GM12874 (cell line): ENCODE results near the gene KCNB1.

Experiments
- TF ChIP-seq, protein P1 (sequence below): IDR thresholded peaks from 2 replicates; pipeline ENCODE4 v1.5.1; 2011; ENCODE audit warnings: low read depth, mild to moderate bottlenecking, control low read depth, low read length, moderate library complexity; ENCODE audit not compliant: insufficient read depth

KCNB1 gene

DNA sequence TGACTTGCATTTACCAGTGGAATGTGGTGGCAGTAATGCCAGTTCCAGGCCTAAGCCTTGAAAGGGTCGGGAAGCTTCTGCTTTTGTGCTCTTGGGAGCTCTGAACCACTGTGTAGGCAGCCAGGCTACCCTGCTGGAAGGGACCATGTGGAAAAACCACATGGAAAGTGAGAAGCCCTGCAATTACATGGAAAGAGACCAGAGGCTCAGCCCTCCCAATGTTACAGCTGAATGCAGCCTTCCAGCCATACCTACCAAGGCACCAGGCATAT, 14.9 kb upstream of the KCNB1 start:
- TF ChIP-seq, protein P1, sequence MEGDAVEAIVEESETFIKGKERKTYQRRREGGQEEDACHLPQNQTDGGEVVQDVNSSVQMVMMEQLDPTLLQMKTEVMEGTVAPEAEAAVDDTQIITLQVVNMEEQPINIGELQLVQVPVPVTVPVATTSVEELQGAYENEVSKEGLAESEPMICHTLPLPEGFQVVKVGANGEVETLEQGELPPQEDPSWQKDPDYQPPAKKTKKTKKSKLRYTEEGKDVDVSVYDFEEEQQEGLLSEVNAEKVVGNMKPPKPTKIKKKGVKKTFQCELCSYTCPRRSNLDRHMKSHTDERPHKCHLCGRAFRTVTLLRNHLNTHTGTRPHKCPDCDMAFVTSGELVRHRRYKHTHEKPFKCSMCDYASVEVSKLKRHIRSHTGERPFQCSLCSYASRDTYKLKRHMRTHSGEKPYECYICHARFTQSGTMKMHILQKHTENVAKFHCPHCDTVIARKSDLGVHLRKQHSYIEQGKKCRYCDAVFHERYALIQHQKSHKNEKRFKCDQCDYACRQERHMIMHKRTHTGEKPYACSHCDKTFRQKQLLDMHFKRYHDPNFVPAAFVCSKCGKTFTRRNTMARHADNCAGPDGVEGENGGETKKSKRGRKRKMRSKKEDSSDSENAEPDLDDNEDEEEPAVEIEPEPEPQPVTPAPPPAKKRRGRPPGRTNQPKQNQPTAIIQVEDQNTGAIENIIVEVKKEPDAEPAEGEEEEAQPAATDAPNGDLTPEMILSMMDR, result no peak

GRCh38 chr20:49496553-49497397, 14.3 kb upstream of the KCNB1 start:
- TF ChIP-seq, protein P1, result no peak

- TF ChIP-seq, protein P1, result no peak
These were observed 13.6 kb upstream of the KCNB1 start for GRCh38 chr20:49496043-49496442.

- TF ChIP-seq, protein P1, result no peak
These were observed 8.2 kb upstream of the KCNB1 start for GRCh38 chr20:49490689-49491088.

DNA sequence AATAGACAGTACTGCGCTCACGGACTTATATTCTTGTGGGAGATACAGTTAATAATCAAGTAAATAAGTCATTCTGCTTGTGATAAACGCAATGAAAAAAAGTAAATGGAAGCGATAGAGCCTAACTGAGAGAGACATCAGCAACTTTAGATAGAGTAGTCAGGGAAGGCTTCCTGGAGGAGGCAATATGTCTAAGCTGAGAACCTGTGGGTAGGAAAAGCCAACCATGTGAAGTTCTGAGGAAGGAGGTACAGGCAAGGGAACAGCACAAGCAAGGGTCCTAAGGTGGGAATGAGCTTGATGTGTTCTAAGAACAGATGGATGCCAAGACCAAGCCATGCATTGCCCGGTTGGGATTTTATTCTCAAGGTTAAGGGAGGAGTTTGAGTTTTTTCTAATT, 7.2 kb upstream of the KCNB1 start:
- TF ChIP-seq, protein P1, result no peak

DNA sequence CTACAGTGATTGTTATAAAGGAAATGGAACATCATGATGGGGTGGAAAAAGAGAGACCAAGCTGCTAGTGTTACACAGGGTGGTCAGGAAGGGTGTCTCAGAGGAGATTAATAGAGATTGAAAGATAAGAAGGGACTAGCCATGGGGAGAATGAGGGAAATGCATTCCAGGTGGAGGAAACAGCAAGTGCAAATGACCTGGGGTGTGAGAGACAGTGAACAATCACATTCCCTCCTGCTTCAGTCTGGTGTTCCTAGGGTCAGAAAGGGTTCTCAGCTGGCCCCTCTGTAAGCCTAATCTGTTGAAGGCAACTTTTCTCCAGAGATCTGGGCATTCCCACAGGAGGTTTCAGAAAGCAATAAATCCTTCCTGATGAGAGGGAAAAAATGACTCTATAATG, 3.6 kb upstream of the KCNB1 start:
- TF ChIP-seq, protein P1, result no peak

DNA sequence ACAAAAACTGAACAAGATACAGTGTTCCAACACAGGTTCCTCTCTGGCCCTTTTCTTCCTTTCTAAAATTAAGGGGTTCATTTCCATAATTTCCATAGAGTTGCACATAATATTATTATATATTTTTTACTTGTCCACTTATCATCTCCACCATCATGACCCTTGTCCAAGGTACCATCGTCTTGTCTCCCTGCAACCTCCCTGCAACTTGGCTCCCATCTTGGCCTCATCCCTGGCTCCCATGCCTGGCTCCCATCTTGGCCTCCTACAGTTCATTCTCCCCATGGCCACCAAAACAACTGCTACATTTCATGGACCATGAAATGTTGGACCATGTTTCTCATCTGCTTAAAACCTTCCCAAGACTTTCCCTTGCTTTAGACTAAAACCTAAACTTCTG, 3.1 kb upstream of the KCNB1 start:
- TF ChIP-seq, protein P1, result no peak
